Neural cell (in vitro differentiated cells): ENCODE results near the gene ANXA9.

Experiments
- CTCF ChIP-seq: fragments of 450-650 bp; IDR thresholded peaks from 2 replicates; pipeline ENCODE4 v1.5.1; 2014; ENCODE audit warnings: antibody characterized with exemption, mild to moderate bottlenecking, moderate library complexity; ENCODE audit not compliant: poor library complexity, severe bottlenecking
- EZH2 ChIP-seq: fragments of 200-600, 300-800 bp; shearing (Covaris generic), sonication (generic); IDR thresholded peaks from 2 replicates; pipeline ENCODE4 v1.6.1; 2014; ENCODE audit warnings: antibody characterized with exemption, low read length, borderline replicate concordance, mild to moderate bottlenecking; ENCODE audit not compliant: insufficient read depth, poor library complexity, severe bottlenecking
- POLR2AphosphoS5 ChIP-seq: IDR thresholded peaks from 2 replicates; pipeline ENCODE4 v1.6.1; 2012
- SMC3 ChIP-seq: fragments of 450-650 bp; conservative IDR thresholded peaks from 2 replicates; pipeline ENCODE4 v1.6.1; 2014; ENCODE audit warnings: antibody characterized with exemption, mild to moderate bottlenecking, moderate library complexity; ENCODE audit not compliant: poor library complexity

GRCh38 chr1:151005729-151006319 is 23.7 kb downstream of the ANXA9 start:
- TF ChIP-seq CTCF (no peak), EZH2 (no peak), SMC3 (no peak), POLR2AphosphoS5 (no peak)
